C4-2B (cell line): Measurements from ENCODE around the gene PRKCI.

Experiments
- ZFX ChIP-seq: fragments of 450-650 bp; IDR thresholded peaks from 2 replicates; pipeline ENCODE4 v1.6.1; 2017
- TF ChIP-seq, protein P1 (sequence below): fragments of 450-650 bp; conservative IDR thresholded peaks from 2 replicates; pipeline ENCODE4 v1.5.1; 2017; ENCODE audit warnings: mild to moderate bottlenecking

DNA sequence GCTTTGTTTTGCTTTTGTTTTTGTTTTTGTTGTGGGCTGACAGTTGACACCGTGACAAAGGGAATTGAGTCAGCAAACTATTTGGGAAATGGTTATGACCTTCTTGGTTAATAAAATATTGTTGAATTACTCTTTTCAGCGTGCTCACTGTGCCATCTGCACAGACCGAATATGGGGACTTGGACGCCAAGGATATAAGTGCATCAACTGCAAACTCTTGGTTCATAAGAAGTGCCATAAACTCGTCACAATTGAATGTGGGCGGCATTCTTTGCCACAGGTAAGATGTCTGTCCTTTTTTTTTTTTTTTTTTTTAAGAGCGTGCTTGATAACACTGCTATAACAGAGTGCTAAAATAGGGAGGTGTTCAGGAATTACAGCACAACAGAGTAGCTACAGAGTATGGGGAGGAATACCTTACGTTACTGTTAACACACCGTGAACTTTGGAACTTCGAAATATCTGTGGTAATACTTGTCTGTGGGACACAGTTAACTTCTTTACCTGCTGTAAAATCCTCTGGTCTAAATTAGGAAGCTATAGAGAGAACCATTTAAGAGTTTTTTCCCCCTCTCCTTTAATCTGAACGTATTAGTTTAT is 48.2 kb downstream of the PRKCI start:
- TF ChIP-seq, protein P1, sequence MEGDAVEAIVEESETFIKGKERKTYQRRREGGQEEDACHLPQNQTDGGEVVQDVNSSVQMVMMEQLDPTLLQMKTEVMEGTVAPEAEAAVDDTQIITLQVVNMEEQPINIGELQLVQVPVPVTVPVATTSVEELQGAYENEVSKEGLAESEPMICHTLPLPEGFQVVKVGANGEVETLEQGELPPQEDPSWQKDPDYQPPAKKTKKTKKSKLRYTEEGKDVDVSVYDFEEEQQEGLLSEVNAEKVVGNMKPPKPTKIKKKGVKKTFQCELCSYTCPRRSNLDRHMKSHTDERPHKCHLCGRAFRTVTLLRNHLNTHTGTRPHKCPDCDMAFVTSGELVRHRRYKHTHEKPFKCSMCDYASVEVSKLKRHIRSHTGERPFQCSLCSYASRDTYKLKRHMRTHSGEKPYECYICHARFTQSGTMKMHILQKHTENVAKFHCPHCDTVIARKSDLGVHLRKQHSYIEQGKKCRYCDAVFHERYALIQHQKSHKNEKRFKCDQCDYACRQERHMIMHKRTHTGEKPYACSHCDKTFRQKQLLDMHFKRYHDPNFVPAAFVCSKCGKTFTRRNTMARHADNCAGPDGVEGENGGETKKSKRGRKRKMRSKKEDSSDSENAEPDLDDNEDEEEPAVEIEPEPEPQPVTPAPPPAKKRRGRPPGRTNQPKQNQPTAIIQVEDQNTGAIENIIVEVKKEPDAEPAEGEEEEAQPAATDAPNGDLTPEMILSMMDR = no peak
- TF ChIP-seq ZFX = no peak
